Kidney tubule cell (primary cell): ENCODE measurements around the gene AKR1D1.
"Not testable (repeated sequence)": the region's sequence is repeated elsewhere in the genome, so short reads cannot be mapped to it uniquely, and the experiment has no call there.

Source experiments
- DNase-seq: peaks from one replicate; pipeline ENCODE4 v3.0.0-alpha.2; 2018; ENCODE audit warnings: low spot score

AKR1D1 gene

GRCh38 chr7:138122162-138122561, 45.9 kb downstream of the AKR1D1 start:
- DNase-seq: no peak

GRCh38 chr7:138125119-138125518, 48.9 kb downstream of the AKR1D1 start:
- DNase-seq: peak; percentile 88

GRCh38 chr7:138125598-138126111, 49.4 kb downstream of the AKR1D1 start:
- DNase-seq: peak; percentile 97

- DNase-seq: peak; percentile 16
Observed at GRCh38 chr7:138126928-138127327, 50.7 kb downstream of the AKR1D1 start.

GRCh38 chr7:138127996-138128395, 51.7 kb downstream of the AKR1D1 start:
- DNase-seq: peak; percentile 46

GRCh38 chr7:138129551-138130165, 53.4 kb downstream of the AKR1D1 start:
- DNase-seq: no peak

- DNase-seq: no peak
Observed at GRCh38 chr7:138137423-138138171, 61.3 kb downstream of the AKR1D1 start.

- DNase-seq: no peak
Observed at GRCh38 chr7:138138244-138138643, 62.0 kb downstream of the AKR1D1 start.

GRCh38 chr7:138142583-138143201, 66.4 kb downstream of the AKR1D1 start:
- no peak for DNase-seq

GRCh38 chr7:138144958-138145357, 68.7 kb downstream of the AKR1D1 start:
- no peak for DNase-seq

- not testable (repeated sequence) for DNase-seq
Observed at GRCh38 chr7:138146221-138146620, 70.0 kb downstream of the AKR1D1 start.

- not testable (repeated sequence) for DNase-seq
Observed at GRCh38 chr7:138146757-138147734, 70.8 kb downstream of the AKR1D1 start.

- no peak for DNase-seq
Observed at GRCh38 chr7:138151731-138152577, 75.7 kb downstream of the AKR1D1 start.

- no peak for DNase-seq
Observed at GRCh38 chr7:138154661-138155060, 78.4 kb downstream of the AKR1D1 start.

GRCh38 chr7:138157702-138158101, 81.4 kb downstream of the AKR1D1 start:
- no peak for DNase-seq

- no peak for DNase-seq
Observed at GRCh38 chr7:138158739-138159528, 82.7 kb downstream of the AKR1D1 start.

- DNase-seq: peak; percentile 93
Observed at GRCh38 chr7:138161600-138162081, 85.4 kb downstream of the AKR1D1 start.

GRCh38 chr7:138162236-138162635, 86.0 kb downstream of the AKR1D1 start:
- DNase-seq: no peak

- no peak for DNase-seq
Observed at GRCh38 chr7:138163800-138164199, 87.5 kb downstream of the AKR1D1 start.

- DNase-seq: no peak
Observed at GRCh38 chr7:138164804-138165203, 88.5 kb downstream of the AKR1D1 start.
